Endothelial cell of umbilical vein (primary cell): Measurements from ENCODE around the gene SULF2. TPM values are rescaled to one million over a fixed set of nuclear protein-coding genes. Genes with fewer than 3 reads are reported as not detected.

ENCODE experiments used
- BruUV-seq: library from RNA; stranded (reverse); fragments of 400-500 nt; replicated peaks from 2 replicates; lab custom pipeline; 2021; lab: Mats Ljungman, UMichigan
- CTCF ChIA-PET: fragments of 300-600, 350-600 bp; sonication (Branson Sonifier 250); formaldehyde crosslinking; loops from one replicate; lab custom pipeline; 2021; ENCODE audit warnings: antibody characterized with exemption, inconsistent platforms; lab: Charles Lee
- POLR2A ChIA-PET: fragments of 300-600, 350-600 bp; sonication (Branson Sonifier 250); formaldehyde crosslinking; loops from one replicate; lab custom pipeline; 2021; ENCODE audit warnings: antibody characterized with exemption, inconsistent platforms; lab: Charles Lee
- DNase-seq: peaks from one replicate; pipeline ENCODE4 v3.0.0-alpha.2; 2011; ENCODE audit warnings: low read depth, low spot score
- FAIRE-seq: peaks from 2 replicates; lab custom pipeline; 2011; peaks lifted over from hg19 to GRCh38; lab: Jason Lieb, UNC
- H2AFZ ChIP-seq: 2 replicates; pipeline ENCODE4 v1.6.0; 2012; ENCODE audit warnings: low read depth, low read length, control low read depth, inconsistent platforms
- H3K27ac ChIP-seq: 2 replicates; pipeline ENCODE4 v1.5.1; 2011; ENCODE audit warnings: low read depth, mild to moderate bottlenecking, control low read depth, low read length, moderate library complexity; ENCODE audit not compliant: insufficient read depth
- H3K27me3 ChIP-seq, 2 experiments: 2 replicates each; pipeline versions ENCODE4 v1.6.0 to v1.6.1; 2011; ENCODE audit warnings: low read length in 2 of 2, mixed read lengths in 1 of 2; ENCODE audit not compliant: control insufficient read depth in 2 of 2, insufficient read depth in 2 of 2
- H3K36me3 ChIP-seq, 2 experiments: 2 replicates in 1 of 2; 3 replicates in 1 of 2; pipeline ENCODE4 v1.5.1; 2011; ENCODE audit warnings: low read length in 2 of 2, mild to moderate bottlenecking in 1 of 2, moderate library complexity in 1 of 2; ENCODE audit not compliant: control insufficient read depth in 2 of 2, insufficient read depth in 2 of 2; ENCODE audit errors: extremely low read depth in 1 of 2
- H3K4me1 ChIP-seq: 3 replicates; pipeline ENCODE4 v1.5.1; 2011; ENCODE audit warnings: mild to moderate bottlenecking, low read length; ENCODE audit not compliant: control insufficient read depth, insufficient read depth; ENCODE audit errors: extremely low read depth
- H3K4me2 ChIP-seq: 2 replicates; pipeline ENCODE4 v1.6.1; 2011; ENCODE audit warnings: low read length, control low read depth, mixed read lengths; ENCODE audit not compliant: insufficient read depth
- H3K4me3 ChIP-seq, 3 experiments: fragments of 200-600 bp in 1 of 3; sonication (generic), shearing (Covaris generic) in 1 of 3; replicated peaks in 1 of 3; 2 replicates each; pipeline ENCODE4 v1.5.1; 2011 to 2016; ENCODE audit warnings: control low read depth in 3 of 3, low read length in 3 of 3, mild to moderate bottlenecking in 2 of 3, inconsistent platforms in 1 of 3, low read depth in 1 of 3, moderate library complexity in 1 of 3; ENCODE audit not compliant: insufficient read depth in 1 of 3
- H3K79me2 ChIP-seq: 2 replicates; pipeline ENCODE4 v1.6.0; 2012; ENCODE audit warnings: low read length, inconsistent platforms; ENCODE audit not compliant: control insufficient read depth, insufficient read depth
- H3K9ac ChIP-seq: replicated peaks from 2 replicates; pipeline ENCODE3; 2011; ENCODE audit warnings: low read length, control low read depth; ENCODE audit not compliant: insufficient read depth; ENCODE audit errors: extremely low read depth
- H3K9me1 ChIP-seq: replicated peaks from 3 replicates; pipeline ENCODE4 v1.6.0; 2011; ENCODE audit warnings: mild to moderate bottlenecking, low read length; ENCODE audit not compliant: control insufficient read depth, insufficient read depth; ENCODE audit errors: extremely low read depth
- H3K9me3 ChIP-seq: replicated peaks from 2 replicates; pipeline ENCODE4 v1.5.1; 2012; ENCODE audit warnings: low read length, inconsistent platforms; ENCODE audit not compliant: control insufficient read depth, insufficient read depth
- H4K20me1 ChIP-seq: replicated peaks from 2 replicates; pipeline ENCODE3; 2011; ENCODE audit warnings: mild to moderate bottlenecking, low read length; ENCODE audit not compliant: control insufficient read depth, insufficient read depth; ENCODE audit errors: extremely low read depth
- CTCF ChIP-seq, 2 donors: IDR thresholded peaks; 1 replicate in 1 of 2; 2 replicates in 1 of 2; pipeline ENCODE4 v1.5.1; 2011; ENCODE audit warnings: low read length in 2 of 2, mild to moderate bottlenecking in 2 of 2, moderate library complexity in 2 of 2, control low read depth in 1 of 2, inconsistent platforms in 1 of 2, low read depth in 1 of 2; ENCODE audit not compliant: insufficient read depth in 1 of 2; ENCODE audit errors: extremely low read depth in 1 of 2
- EZH2 ChIP-seq: IDR thresholded peaks from 2 replicates; pipeline ENCODE4 v1.6.1; 2012; ENCODE audit warnings: borderline replicate concordance, low read depth, mild to moderate bottlenecking, moderate library complexity, low read length, inconsistent platforms; ENCODE audit not compliant: severe bottlenecking
- FOS ChIP-seq: IDR thresholded peaks from 2 replicates; pipeline ENCODE4 v1.6.1; 2011; ENCODE audit warnings: mild to moderate bottlenecking, low read length, moderate library complexity, borderline replicate concordance; ENCODE audit not compliant: insufficient read depth
- GATA2 ChIP-seq: IDR thresholded peaks from 2 replicates; pipeline ENCODE4 v1.7.0; 2011; ENCODE audit warnings: low read depth, mild to moderate bottlenecking, moderate library complexity, mixed read lengths, low read length; ENCODE audit not compliant: insufficient read length, insufficient read depth
- JUN ChIP-seq: IDR thresholded peaks from 2 replicates; pipeline ENCODE4 v1.6.1; 2011; ENCODE audit warnings: borderline replicate concordance, low read depth; ENCODE audit not compliant: insufficient read length, insufficient read depth
- MAX ChIP-seq: IDR thresholded peaks from 2 replicates; pipeline ENCODE4 v1.6.1; 2011; ENCODE audit not compliant: insufficient read depth, insufficient read length
- MYC ChIP-seq: IDR thresholded peaks from one replicate; pipeline ENCODE4 v1.6.1; 2011; ENCODE audit warnings: mild to moderate bottlenecking, low read depth, low read length
- POLR2A ChIP-seq: IDR thresholded peaks from 2 replicates; pipeline ENCODE4 v1.6.1; 2012; ENCODE audit warnings: low read depth, mild to moderate bottlenecking, control low read depth, low read length
- POLR2AphosphoS5 ChIP-seq: IDR thresholded peaks from 2 replicates; pipeline ENCODE4 v1.6.1; 2012; ENCODE audit warnings: low read depth, mild to moderate bottlenecking, control low read depth, low read length, moderate library complexity; ENCODE audit not compliant: insufficient read depth
- dilution Hi-C: fragments of 300-500 bp; cut with MboI; formaldehyde crosslinking; loops from one replicate; pipeline ENCODE4 v1.15.0; 2019; ENCODE audit warnings: low sequenced_read_pairs; ENCODE audit not compliant: extremely low pct_ligation_motif_present
- intact Hi-C: fragments of 100-400 bp; cut with micrococcal nuclease; formaldehyde crosslinking; loops from one replicate; pipeline ENCODE4 v1.10.0; 2022
- polyA plus RNA-seq, 4 experiments: library from polyadenylated mRNA; depleted of rRNA in 3 of 4; stranded (reverse) in 3 of 4; unstranded in 1 of 4; fragments of >200 nt; gene quantifications; 2 replicates each; pipeline versions ENCODE4 v1.2.1 to v1.2.3, GENCODE V29; 2011 to 2012; ENCODE audit warnings: missing spikeins in 1 of 4
- total RNA-seq: library from RNA; stranded (reverse); gene quantifications from 2 replicates; pipeline ENCODE4 v1.2.3, GENCODE V29; 2021

Gene SULF2
- total and polyA plus RNA-seq, 2 donors (not counting 3 experiments of a cell fraction or from before 2014, with no cell fraction given): 58.5 to 160 TPM

GRCh38 chr20:47724910-47725247 lies 60.4 kb downstream of the SULF2 start:
- H3K4me1 ChIP-seq: no peaks in the 10 kb centered on the region
- TF ChIP-seq MYC: no peak
- TF ChIP-seq MAX: no peak
- TF ChIP-seq CTCF (IDR thresholded peaks at IDR 0.05; ENCODE audit: extremely low read depth in 1 of 2, insufficient read depth in 1 of 2, low read depth in 1 of 2, low read length in 2 of 2): no peak
- no peak for TF ChIP-seq FOS
- H3K36me3 ChIP-seq: no peaks in the 10 kb centered on the region
- dilution Hi-C loops (no loop called here), intact Hi-C loops (loop anchor here (1.0 kb wide), 5 partner anchors 61 to 896 kb away; no protein-coding TSS in a partner anchor)
- H4K20me1 ChIP-seq: no peaks in the 10 kb centered on the region
- H3K79me2 ChIP-seq: no peaks in the 10 kb centered on the region
- CTCF ChIA-PET: interaction anchor here (0.7 to 7.9 kb wide), 24 partner anchors 9 to 899 kb away, joined by 3 to 122 read pairs (median 5); partner anchors contain the start of gene SULF2
- no peaks in the 10 kb centered on the region for H3K9me3 ChIP-seq
- no peaks in the 10 kb centered on the region for H3K9me1 ChIP-seq
- no peak overlapping the region for H3K9ac ChIP-seq
- no peak overlapping the region for H2AFZ ChIP-seq
- no peak overlapping the region for H3K4me3 ChIP-seq
- H3K4me2 ChIP-seq: no peak overlapping the region
- no TSS peak for BruUV-seq
- H3K27ac ChIP-seq: no peak overlapping the region
- FAIRE-seq (no peak), DNase-seq (no peak)
- no peaks in the 10 kb centered on the region for H3K27me3 ChIP-seq
- POLR2A ChIA-PET: no interaction called here

- DNase-seq: no peak
- ChIA-PET POLR2A (no interaction called here), CTCF (interaction anchor here (1.0 to 7.9 kb wide), 9 partner anchors 9 to 896 kb away, joined by 3 to 122 read pairs (median 8); partner anchors contain the start of gene SULF2)
- no peak overlapping the region for H3K4me3 ChIP-seq
- no peak overlapping the region for H2AFZ ChIP-seq
- no peaks in the 10 kb centered on the region for H3K27me3 ChIP-seq
- dilution Hi-C loops (no loop called here), intact Hi-C loops (no loop called here)
- H4K20me1 ChIP-seq: no peaks in the 10 kb centered on the region
- no peaks in the 10 kb centered on the region for H3K79me2 ChIP-seq
- TF ChIP-seq MAX: no peak
- TF ChIP-seq EZH2: no peak
- no peak for TF ChIP-seq POLR2AphosphoS5
- no peak for TF ChIP-seq GATA2
- no peak for TF ChIP-seq JUN
- no peak for TF ChIP-seq MYC
- TF ChIP-seq FOS: no peak
- no peak for TF ChIP-seq POLR2A
- no peak for TF ChIP-seq CTCF (IDR thresholded peaks at IDR 0.05; ENCODE audit: extremely low read depth in 1 of 2, insufficient read depth in 1 of 2, low read depth in 1 of 2, low read length in 2 of 2)
- H3K9ac ChIP-seq: no peak overlapping the region
- no peak overlapping the region for H3K27ac ChIP-seq
- H3K4me1 ChIP-seq: no peaks in the 10 kb centered on the region
- H3K9me1 ChIP-seq: no peaks in the 10 kb centered on the region
- H3K36me3 ChIP-seq: no peaks in the 10 kb centered on the region
- no peak for FAIRE-seq
- no peaks in the 10 kb centered on the region for H3K9me3 ChIP-seq
- no TSS peak for BruUV-seq
- no peak overlapping the region for H3K4me2 ChIP-seq
Observed at GRCh38 chr20:47724396-47724795, 60.9 kb downstream of the SULF2 start.
